ENCODE data around the gene ETDC. TPM values are rescaled to one million over a fixed set of nuclear protein-coding genes. Genes with fewer than 3 reads are reported as not detected.

Gene ETDC
- total RNA-seq, 1 donor from 2014 or later = not detected

DNA sequence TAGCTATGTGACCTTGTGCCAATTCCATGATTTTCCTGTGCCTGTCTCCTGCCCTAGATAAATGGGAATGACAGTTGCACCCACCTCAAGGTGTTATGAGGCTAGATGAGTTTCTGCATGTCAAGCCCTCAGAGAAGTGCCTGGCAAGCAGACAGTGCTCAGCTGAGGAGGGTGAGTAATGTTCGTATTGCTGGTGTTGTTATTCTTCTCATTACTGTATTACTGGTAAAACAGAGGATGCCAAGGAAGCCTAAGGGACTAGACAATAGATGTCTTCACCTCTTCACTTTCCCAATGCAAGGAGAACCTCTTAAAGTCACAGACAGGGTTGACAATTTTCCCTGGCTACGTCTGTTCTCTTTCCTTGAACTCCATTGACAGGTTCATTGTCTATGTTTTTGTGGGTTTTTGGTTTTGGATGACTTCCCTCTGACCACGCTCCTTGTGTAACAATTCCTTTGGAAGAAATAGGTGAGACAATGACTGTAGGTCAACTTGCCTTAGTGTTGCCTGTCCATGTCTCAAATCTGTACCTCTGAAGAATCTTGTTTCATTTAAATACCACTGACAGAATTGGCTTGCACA lies 19.2 kb downstream of the ETDC start:
- peaks cover 8% of the 10 kb centered on the region for H3K4me1 Mint-ChIP-seq (ENCODE audit: low read depth)
- peaks cover 7% of the 10 kb centered on the region for H3K9me3 Mint-ChIP-seq (ENCODE audit: low read depth)
- H3K36me3 Mint-ChIP-seq (ENCODE audit: low read depth) = peaks cover 1% of the 10 kb centered on the region
- TF ChIP-seq, protein P1, sequence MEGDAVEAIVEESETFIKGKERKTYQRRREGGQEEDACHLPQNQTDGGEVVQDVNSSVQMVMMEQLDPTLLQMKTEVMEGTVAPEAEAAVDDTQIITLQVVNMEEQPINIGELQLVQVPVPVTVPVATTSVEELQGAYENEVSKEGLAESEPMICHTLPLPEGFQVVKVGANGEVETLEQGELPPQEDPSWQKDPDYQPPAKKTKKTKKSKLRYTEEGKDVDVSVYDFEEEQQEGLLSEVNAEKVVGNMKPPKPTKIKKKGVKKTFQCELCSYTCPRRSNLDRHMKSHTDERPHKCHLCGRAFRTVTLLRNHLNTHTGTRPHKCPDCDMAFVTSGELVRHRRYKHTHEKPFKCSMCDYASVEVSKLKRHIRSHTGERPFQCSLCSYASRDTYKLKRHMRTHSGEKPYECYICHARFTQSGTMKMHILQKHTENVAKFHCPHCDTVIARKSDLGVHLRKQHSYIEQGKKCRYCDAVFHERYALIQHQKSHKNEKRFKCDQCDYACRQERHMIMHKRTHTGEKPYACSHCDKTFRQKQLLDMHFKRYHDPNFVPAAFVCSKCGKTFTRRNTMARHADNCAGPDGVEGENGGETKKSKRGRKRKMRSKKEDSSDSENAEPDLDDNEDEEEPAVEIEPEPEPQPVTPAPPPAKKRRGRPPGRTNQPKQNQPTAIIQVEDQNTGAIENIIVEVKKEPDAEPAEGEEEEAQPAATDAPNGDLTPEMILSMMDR (IDR thresholded peaks at IDR 0.05) = no peak
- DNase-seq (ENCODE audit: low spot score) = no peak
- no peak overlapping the region for H3K27ac Mint-ChIP-seq (ENCODE audit: unreplicated experiment)
- no peaks in the 10 kb centered on the region for H3K27me3 Mint-ChIP-seq (ENCODE audit: low read depth)
- H3K4me3 Mint-ChIP-seq (ENCODE audit: unreplicated experiment) = no peak overlapping the region

DNA sequence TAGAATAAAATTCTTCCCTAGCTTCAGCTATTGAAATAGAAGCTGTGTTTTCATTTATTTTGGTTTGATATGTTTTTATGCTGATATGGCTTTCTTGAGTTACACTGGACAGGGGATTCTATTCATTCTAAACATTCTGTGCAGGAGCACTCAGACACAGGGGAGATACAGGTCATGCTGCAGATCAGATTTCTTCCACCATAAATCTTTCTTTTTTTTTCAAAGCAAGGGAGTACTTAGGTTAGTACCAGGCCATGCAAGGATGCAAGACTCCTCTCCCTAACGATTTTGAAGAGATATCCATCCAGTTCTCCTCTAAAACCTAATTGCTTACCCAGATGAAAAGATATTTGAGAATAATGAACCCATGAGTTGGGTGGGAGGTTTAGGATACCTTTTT lies 21.4 kb downstream of the ETDC start:
- peaks cover 8% of the 10 kb centered on the region for H3K4me1 Mint-ChIP-seq (ENCODE audit: low read depth)
- DNase-seq (ENCODE audit: low spot score) = no peak
- H3K27me3 Mint-ChIP-seq (ENCODE audit: low read depth) = no peaks in the 10 kb centered on the region
- no peak overlapping the region for H3K27ac Mint-ChIP-seq (ENCODE audit: unreplicated experiment)
- peaks cover 1% of the 10 kb centered on the region for H3K36me3 Mint-ChIP-seq (ENCODE audit: low read depth)
- TF ChIP-seq, protein P1 (IDR thresholded peaks at IDR 0.05) = no peak
- no peak overlapping the region for H3K4me3 Mint-ChIP-seq (ENCODE audit: unreplicated experiment)
- H3K9me3 Mint-ChIP-seq (ENCODE audit: low read depth) = peaks cover 7% of the 10 kb centered on the region

DNA sequence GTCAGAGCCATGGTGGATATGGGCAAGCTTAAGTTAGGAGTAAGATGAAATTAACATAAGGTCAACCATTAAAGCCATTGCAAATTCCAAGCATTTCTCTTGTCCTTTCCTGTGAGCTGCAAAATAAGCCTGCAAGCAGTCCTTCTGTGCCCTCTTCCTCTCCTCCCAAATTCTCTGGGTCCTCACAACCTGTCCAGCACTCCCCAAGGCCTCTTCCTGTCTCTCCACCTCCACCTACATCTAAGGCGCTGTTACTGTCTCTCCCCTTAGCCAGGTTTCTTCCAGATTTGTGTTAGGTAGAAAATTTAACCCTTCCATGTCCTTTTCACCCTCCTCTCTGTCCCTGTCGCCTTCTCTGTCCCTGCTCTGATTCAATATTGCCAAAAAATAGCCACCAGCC lies 22.2 kb downstream of the ETDC start:
- Mint-ChIP-seq H3K4me3 (ENCODE audit: unreplicated experiment) (no peak overlapping the region), H3K4me1 (ENCODE audit: low read depth) (peaks cover 8% of the 10 kb centered on the region), H3K9me3 (ENCODE audit: low read depth) (peaks cover 5% of the 10 kb centered on the region), H3K27me3 (ENCODE audit: low read depth) (no peaks in the 10 kb centered on the region), H3K36me3 (ENCODE audit: low read depth) (peaks cover 1% of the 10 kb centered on the region), H3K27ac (ENCODE audit: unreplicated experiment) (no peak overlapping the region)
- TF ChIP-seq, protein P1 (IDR thresholded peaks at IDR 0.05) = no peak
- DNase-seq (ENCODE audit: low spot score) = no peak

DNA sequence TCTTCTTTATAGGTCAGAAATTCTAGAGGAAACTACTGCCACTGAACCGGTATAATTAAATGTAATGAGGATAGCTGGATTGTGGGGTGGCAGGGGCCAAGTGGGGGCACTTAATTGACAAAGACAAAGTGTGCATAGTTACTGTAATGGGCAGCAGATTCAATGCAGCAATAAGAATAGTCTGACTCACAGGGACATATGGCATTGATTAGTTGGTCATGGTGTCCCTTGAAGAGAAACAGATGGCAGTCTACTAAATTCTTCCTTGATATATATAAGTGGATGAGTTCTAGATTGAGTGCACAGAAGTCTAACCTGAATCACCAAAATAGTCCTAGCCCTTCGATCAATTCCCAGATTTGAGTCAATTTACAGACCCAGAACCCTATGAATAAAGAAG lies 31.6 kb downstream of the ETDC start:
- no peaks in the 10 kb centered on the region for H3K27me3 Mint-ChIP-seq (ENCODE audit: low read depth)
- TF ChIP-seq, protein P1 (IDR thresholded peaks at IDR 0.05) = no peak
- H3K9me3 Mint-ChIP-seq (ENCODE audit: low read depth) = peaks cover 7% of the 10 kb centered on the region
- H3K27ac Mint-ChIP-seq (ENCODE audit: unreplicated experiment) = no peak overlapping the region
- peak overlapping the region; percentile 41 for H3K4me3 Mint-ChIP-seq (ENCODE audit: unreplicated experiment)
- no peak for DNase-seq (ENCODE audit: low spot score)
- peaks cover 3% of the 10 kb centered on the region for H3K36me3 Mint-ChIP-seq (ENCODE audit: low read depth)
- H3K4me1 Mint-ChIP-seq (ENCODE audit: low read depth) = peaks cover 42% of the 10 kb centered on the region

DNA sequence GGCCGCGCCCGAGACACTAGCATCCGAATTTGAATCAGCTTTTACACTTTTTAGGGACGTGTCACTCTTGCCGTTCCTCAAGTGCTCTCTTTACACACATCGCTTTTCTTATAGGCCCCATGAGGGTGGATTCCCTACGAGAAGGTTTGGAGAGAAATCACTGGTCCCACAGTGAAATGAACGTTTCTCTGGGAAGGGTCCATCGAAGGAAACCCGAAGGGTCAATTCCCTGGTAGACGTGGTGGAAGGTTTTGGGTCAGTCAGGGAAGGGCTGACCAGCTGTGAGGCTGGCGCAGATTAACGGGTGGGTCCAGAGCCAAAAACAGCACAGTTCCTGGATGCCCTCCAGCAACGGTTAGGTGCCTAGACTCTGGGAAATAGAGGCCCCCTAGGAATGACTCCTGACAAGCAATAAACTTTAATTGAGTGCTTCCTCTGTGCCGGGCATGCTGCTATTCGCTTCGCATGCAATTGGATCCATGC lies 35.9 kb downstream of the ETDC start:
- Mint-ChIP-seq H3K27me3 (ENCODE audit: low read depth) (no peaks in the 10 kb centered on the region), H3K36me3 (ENCODE audit: low read depth) (peaks cover 5% of the 10 kb centered on the region), H3K27ac (ENCODE audit: unreplicated experiment) (peak overlapping the region; percentile 94), H3K4me3 (ENCODE audit: unreplicated experiment) (peak overlapping the region; percentile 79), H3K4me1 (ENCODE audit: low read depth) (peaks cover 39% of the 10 kb centered on the region), H3K9me3 (ENCODE audit: low read depth) (peaks cover 11% of the 10 kb centered on the region)
- DNase-seq (ENCODE audit: low spot score) = no peak
- TF ChIP-seq, protein P1 (IDR thresholded peaks at IDR 0.05) = no peak
